A673 (cell line): Measurements from ENCODE around the gene ASXL1. TPM values are rescaled to one million over a fixed set of nuclear protein-coding genes. Genes with fewer than 3 reads are reported as not detected.

ENCODE experiments used
- BruUV-seq: library from RNA; stranded (reverse); fragments of 400-500 nt; replicated peaks from 2 replicates; lab custom pipeline; 2021; lab: Mats Ljungman, UMichigan
- CTCF ChIA-PET: fragments of 300-600 bp; sonication (Branson Sonifier 250); formaldehyde crosslinking; loops from one replicate; lab custom pipeline; 2022; ENCODE audit warnings: antibody characterized with exemption; lab: Charles Lee
- POLR2A ChIA-PET: fragments of 300-600 bp; sonication (Branson Sonifier 250); formaldehyde crosslinking; loops from one replicate; lab custom pipeline; 2022; ENCODE audit warnings: antibody characterized with exemption; ENCODE audit not compliant: low non-redundant PET; lab: Charles Lee
- DNase-seq: peaks from one replicate; pipeline ENCODE4 v3.0.0-alpha.2; 2015; ENCODE audit warnings: low spot score
- H3K27ac ChIP-seq: fragments of 200-600 bp; sonication (generic); 2 replicates; pipeline ENCODE4 v1.5.1; 2016; ENCODE audit warnings: mixed run types, low read depth, mild to moderate bottlenecking, mixed read lengths, antibody characterized with exemption, low read length; ENCODE audit not compliant: poor library complexity, severe bottlenecking
- H3K27me3 ChIP-seq: fragments of 200-600 bp; sonication (generic); replicated peaks from 2 replicates; pipeline ENCODE4 v1.6.1; 2017; ENCODE audit warnings: mixed run types, low read depth, mild to moderate bottlenecking, mixed read lengths, antibody characterized with exemption, low read length; ENCODE audit not compliant: insufficient read depth, poor library complexity
- H3K36me3 ChIP-seq: fragments of 200-600 bp; sonication (generic); 2 replicates; pipeline ENCODE4 v1.6.1; 2016; ENCODE audit warnings: mixed run types, mild to moderate bottlenecking, mixed read lengths, antibody characterized with exemption, low read length; ENCODE audit not compliant: insufficient read depth, poor library complexity, severe bottlenecking
- H3K4me1 ChIP-seq: fragments of 200-600 bp; sonication (generic); 2 replicates; pipeline ENCODE4 v1.6.1; 2017; ENCODE audit warnings: mixed run types, mild to moderate bottlenecking, mixed read lengths, antibody characterized with exemption, low read length; ENCODE audit not compliant: insufficient read depth, poor library complexity, severe bottlenecking
- H3K4me3 ChIP-seq: fragments of 200-600 bp; sonication (generic); 2 replicates; pipeline ENCODE4 v1.5.1; 2016; ENCODE audit warnings: low read depth, mixed run types, mild to moderate bottlenecking, mixed read lengths, low read length; ENCODE audit not compliant: poor library complexity, severe bottlenecking
- H3K9me3 ChIP-seq: fragments of 200-600 bp; sonication (generic); 2 replicates; pipeline ENCODE4 v1.6.1; 2016; ENCODE audit warnings: mixed run types, low read depth, mild to moderate bottlenecking, mixed read lengths, antibody characterized with exemption, low read length; ENCODE audit not compliant: poor library complexity, severe bottlenecking
- CTCF ChIP-seq: fragments of 300-800, 200-600 bp; sonication (generic); conservative IDR thresholded peaks from 2 replicates; pipeline ENCODE4 v1.5.1; 2017; ENCODE audit warnings: low read depth, mild to moderate bottlenecking, antibody characterized with exemption, low read length, moderate library complexity, mixed read lengths
- EZH2 ChIP-seq: fragments of 200-600 bp; sonication (generic); IDR thresholded peaks from 2 replicates; pipeline ENCODE4 v1.6.1; 2017; ENCODE audit warnings: borderline replicate concordance, low read depth, mild to moderate bottlenecking, mixed read lengths, antibody characterized with exemption, low read length; ENCODE audit not compliant: poor library complexity, severe bottlenecking
- intact Hi-C: fragments of 100-400 bp; cut with micrococcal nuclease; formaldehyde crosslinking; loops from one replicate; pipeline ENCODE4 v1.10.0; 2022; ENCODE audit not compliant: unreplicated experiment
- total RNA-seq: library from RNA; stranded (reverse); gene quantifications from 2 replicates; pipeline ENCODE4 v1.2.3, GENCODE V29; 2021

ASXL1 gene
- total RNA-seq, 1 experiment from 2014 or later: 101 TPM

- DNase-seq: no peak
- Histone ChIP-seq H3K9me3 (no peaks in the 10 kb centered on the region), H3K4me3 (no peak overlapping the region), H3K4me1 (no peaks in the 10 kb centered on the region), H3K36me3 (peaks cover 16% of the 10 kb centered on the region), H3K27ac (no peak overlapping the region), H3K27me3 (no peaks in the 10 kb centered on the region)
- TF ChIP-seq CTCF (no peak), EZH2 (no peak)
- no TSS peak for BruUV-seq
- intact Hi-C loops: loop anchor here (10.0 kb wide), 1 partner anchor 325 kb away; no protein-coding TSS in a partner anchor
- ChIA-PET CTCF (no interaction called here), POLR2A (interaction anchor here (0.6 kb wide), 1 partner anchor 28 kb away, joined by 6 read pairs; no protein-coding TSS in a partner anchor)
Measured at GRCh38 chr20:32329817-32330554, 28.1 kb upstream of the ASXL1 start.

DNA sequence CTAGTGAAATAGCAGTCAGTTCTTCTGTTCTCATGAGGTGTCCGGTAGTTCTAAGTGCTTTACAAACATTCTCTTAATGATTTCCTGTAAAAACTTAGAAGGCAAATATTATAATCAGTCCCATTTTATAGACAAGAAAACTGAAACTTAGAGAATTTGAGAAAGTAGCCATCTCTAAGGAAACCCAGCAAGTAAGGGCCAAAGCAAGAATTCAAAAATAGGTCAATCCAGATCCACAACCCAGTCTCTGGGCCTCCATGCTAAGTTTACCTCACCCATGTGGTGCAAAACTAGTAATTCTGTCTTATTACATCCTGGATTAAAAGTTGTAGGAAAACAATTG lies 27.6 kb upstream of the ASXL1 start:
- intact Hi-C loops: loop anchor here (10.0 kb wide), 1 partner anchor 324 kb away; no protein-coding TSS in a partner anchor
- Histone ChIP-seq H3K4me1 (no peaks in the 10 kb centered on the region), H3K4me3 (no peak overlapping the region), H3K9me3 (no peaks in the 10 kb centered on the region), H3K36me3 (peaks cover 16% of the 10 kb centered on the region), H3K27ac (no peak overlapping the region), H3K27me3 (no peaks in the 10 kb centered on the region)
- no peak for DNase-seq
- POLR2A ChIA-PET: no interaction called here
- CTCF ChIA-PET: no interaction called here
- no TSS peak for BruUV-seq
- TF ChIP-seq CTCF (no peak), EZH2 (no peak)

DNA sequence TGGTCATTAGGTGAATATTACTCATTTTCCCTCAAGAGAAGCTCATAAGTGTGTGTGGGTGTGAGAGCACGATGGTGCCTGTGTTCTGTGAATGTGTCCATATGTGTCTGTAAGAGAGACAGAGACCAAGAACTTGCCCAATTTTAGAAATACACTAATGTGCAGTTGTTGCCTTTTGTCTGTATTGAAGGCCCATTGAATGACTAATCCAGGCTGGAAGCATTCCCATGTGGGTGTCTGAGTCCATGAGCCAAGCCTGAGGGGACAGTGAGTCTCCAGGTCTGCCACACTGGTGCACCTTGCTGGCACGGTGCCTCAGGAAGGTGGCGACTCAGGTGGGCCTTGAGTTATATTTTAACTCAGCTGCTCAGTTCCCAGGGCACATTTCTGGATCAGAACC lies 25.5 kb upstream of the ASXL1 start:
- peaks cover 16% of the 10 kb centered on the region for H3K36me3 ChIP-seq
- no peaks in the 10 kb centered on the region for H3K4me1 ChIP-seq
- no peaks in the 10 kb centered on the region for H3K9me3 ChIP-seq
- no peak overlapping the region for H3K27ac ChIP-seq
- intact Hi-C loops: loop anchor here (10.0 kb wide), 1 partner anchor 322 kb away; no protein-coding TSS in a partner anchor
- ChIA-PET POLR2A (interaction anchor here (0.7 kb wide), 1 partner anchor 17 kb away, joined by 4 read pairs; no protein-coding TSS in a partner anchor), CTCF (no interaction called here)
- no peak overlapping the region for H3K4me3 ChIP-seq
- TF ChIP-seq CTCF (no peak), EZH2 (no peak)
- BruUV-seq: no TSS peak
- H3K27me3 ChIP-seq: no peaks in the 10 kb centered on the region
- no peak for DNase-seq
